HG03025 (cell line): Measurements from ENCODE around the gene ATF6.
"Not testable (repeated sequence)": the region's sequence is repeated elsewhere in the genome, so short reads cannot be mapped to it uniquely, and the experiment has no call there.

ENCODE experiments used
- ATAC-seq: cut with Tn5 transposase; IDR thresholded peaks from one replicate; pipeline ENCODE4 v1.9.1; 2021; ENCODE audit warnings: mild to moderate bottlenecking, moderate library complexity; ENCODE audit not compliant: unreplicated experiment, low FRiP score

ATF6 gene, protein sequence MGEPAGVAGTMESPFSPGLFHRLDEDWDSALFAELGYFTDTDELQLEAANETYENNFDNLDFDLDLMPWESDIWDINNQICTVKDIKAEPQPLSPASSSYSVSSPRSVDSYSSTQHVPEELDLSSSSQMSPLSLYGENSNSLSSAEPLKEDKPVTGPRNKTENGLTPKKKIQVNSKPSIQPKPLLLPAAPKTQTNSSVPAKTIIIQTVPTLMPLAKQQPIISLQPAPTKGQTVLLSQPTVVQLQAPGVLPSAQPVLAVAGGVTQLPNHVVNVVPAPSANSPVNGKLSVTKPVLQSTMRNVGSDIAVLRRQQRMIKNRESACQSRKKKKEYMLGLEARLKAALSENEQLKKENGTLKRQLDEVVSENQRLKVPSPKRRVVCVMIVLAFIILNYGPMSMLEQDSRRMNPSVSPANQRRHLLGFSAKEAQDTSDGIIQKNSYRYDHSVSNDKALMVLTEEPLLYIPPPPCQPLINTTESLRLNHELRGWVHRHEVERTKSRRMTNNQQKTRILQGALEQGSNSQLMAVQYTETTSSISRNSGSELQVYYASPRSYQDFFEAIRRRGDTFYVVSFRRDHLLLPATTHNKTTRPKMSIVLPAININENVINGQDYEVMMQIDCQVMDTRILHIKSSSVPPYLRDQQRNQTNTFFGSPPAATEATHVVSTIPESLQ

GRCh38 chr1:161766102-161766981 is at the start of gene ATF6:
Gene ATF6 (plus strand): TSS chr1:161766320. CDS start chr1:161766361, 41 bp downstream.
- peak; percentile 57 for ATAC-seq

- ATAC-seq: no peak
These were observed 47.4 kb upstream of the ATF6 start for GRCh38 chr1:161718559-161719324.

- ATAC-seq: no peak
These were observed 46.9 kb upstream of the ATF6 start for GRCh38 chr1:161719325-161719611.

- no peak for ATAC-seq
These were observed 45.7 kb upstream of the ATF6 start for GRCh38 chr1:161720422-161720821.

DNA sequence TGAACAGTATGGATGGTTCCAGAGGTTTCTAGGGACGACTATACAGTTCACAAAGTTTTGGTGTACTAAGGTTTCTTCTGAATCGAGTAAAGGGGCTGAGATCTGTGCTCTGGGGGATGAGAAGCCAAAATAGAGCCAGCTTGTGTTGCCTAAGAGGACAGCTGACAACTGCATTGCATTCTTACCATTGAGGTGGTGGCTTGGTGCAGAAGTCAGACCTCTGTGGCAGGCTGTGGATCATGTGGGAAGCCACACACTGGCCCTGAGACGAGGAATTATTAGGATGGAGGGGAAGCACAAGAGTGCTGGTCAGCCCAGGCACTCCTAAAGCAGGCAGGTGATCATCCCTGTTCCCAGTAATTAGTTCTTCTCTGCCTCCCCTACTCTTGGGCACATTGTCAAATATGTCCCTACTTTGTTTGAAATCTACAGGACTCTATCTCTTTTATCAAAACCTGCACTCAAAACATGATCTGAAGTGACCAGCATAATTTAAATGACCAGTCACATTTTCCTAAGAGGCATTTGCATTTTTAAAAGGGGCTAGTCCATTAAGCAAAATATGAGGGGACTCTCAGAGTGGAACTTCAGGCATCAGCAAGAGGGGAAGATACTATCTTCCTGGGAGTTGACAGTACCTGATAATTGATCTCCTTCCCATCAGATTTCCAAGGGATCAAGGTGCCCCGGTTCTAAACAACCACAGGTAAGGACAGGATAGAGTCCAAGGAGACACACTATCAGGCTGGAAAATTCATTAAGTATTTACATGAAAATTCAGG is 45.0 kb upstream of the ATF6 start, which contains the start of gene FCRLB:
Gene FCRLB, plus strand, starts transcription at position 589 of the 782 bp plus-strand sequence. CDS start 1,129 bp downstream, outside the sequence.
- ATAC-seq: no peak

GRCh38 chr1:161721738-161722343 is 44.3 kb upstream of the ATF6 start:
- no peak for ATAC-seq

DNA sequence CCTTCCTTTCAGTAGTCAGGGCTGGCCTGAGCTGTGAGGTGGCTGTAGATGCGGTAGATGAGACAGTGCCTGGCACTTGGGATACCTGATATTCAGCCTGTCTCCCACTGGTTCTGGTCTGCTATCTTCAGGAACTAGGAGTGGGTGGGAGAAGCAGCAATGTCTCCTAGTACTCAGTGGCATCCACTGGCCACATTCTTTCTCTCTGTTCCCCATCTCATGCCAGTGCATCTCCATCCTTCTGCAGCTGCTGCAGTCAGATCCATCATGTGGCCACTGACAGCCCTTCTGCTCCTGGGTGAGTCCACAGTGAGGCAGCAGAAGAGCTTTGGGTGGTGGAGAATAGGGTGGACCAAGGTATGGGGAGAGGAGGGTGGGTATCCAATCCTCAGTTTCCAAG is 43.7 kb upstream of the ATF6 start:
- no peak for ATAC-seq

DNA sequence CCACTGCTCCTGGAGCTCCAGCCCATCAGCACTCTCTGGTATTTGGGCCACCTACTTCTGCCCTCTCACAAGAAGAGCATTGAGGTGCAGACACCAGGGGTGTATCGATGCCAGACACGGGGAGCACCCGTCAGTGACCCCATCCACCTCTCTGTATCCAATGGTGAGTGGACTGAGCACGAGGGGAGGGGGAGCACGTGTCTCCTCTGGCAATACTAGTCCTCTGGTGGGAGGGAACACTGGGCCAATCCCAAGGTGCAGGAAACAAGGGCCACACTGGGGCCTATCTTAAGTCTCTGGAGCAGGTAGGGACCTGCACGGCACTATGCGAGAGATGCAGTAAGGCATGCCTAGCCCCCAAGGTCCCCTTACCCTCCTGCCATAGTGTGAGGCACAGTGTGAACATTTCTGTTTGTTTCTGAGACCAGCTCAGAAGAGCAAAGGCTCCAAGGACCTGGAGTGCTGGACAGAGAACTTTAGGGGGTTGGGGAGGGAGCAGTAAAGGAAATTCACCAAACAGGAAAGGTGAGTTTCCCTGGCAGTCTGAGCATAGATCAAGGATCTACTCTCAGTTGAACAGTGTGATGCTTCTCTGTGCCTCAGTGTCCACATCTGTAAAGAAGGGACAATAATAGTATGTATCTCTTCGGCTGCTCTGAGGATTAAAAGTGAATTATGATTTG is 42.5 kb upstream of the ATF6 start:
- no peak for ATAC-seq

GRCh38 chr1:161725258-161725907 is 40.7 kb upstream of the ATF6 start:
- ATAC-seq: not testable (repeated sequence)

DNA sequence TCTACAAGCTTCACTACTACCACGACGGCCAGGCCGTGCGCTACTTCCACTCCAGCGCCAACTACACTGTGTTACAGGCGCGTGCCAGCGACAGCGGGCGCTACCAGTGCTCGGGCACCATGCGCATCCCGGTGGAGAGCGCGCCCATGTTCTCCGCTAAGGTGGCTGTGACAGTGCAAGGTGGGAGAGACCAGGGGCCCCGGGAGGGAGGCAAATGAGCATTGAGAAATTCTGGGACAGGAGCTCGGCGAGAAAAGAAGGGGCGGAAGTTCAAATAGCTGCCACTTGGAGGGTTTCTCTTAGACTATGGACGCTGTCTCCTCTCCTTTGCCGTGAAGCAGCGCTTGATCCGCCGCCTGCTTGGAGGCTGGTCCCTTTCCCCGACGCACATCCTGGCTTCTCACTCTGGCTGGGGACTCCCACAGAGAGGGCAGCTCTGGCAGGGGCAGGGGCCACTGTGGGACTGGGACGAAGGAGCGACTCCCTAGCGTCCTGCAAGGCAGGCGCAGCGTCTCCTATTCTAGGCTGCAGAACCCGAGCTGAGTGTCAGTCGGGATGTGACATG is 40.1 kb upstream of the ATF6 start:
- peak; percentile 23 for ATAC-seq

- peak; percentile 48 for ATAC-seq
These were observed 39.5 kb upstream of the ATF6 start for GRCh38 chr1:161726473-161727255.

DNA sequence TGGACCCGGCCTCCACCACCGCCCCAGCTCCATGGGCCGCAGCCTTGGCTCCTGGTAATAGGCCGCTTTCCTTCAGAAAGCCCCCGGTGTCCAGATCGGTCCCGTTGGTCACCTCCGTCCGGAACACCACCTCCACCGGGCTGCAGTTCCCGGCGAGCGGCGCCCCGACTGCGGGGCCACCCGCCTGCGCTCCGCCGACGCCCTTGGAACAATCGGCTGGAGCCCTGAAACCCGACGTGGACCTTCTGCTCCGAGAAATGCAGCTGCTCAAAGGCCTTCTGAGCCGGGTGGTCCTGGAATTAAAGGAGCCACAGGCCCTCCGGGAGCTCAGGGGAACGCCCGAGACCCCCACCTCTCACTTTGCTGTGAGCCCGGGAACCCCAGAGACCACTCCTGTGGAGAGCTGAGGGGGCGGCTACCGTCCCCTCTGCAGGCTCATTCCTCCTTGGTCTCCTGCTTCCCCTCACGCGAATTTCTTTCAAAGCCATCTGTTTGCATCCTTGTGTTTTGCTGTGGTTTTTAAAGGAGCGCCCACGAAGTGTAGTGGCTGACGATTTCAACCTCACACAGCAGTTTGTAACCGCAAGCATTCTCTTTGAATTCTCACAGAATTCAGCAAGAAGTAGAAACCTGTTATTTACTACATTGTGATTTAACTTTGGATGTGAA is 38.7 kb upstream of the ATF6 start:
- peak; percentile 16 for ATAC-seq

GRCh38 chr1:161728376-161729226 is 37.5 kb upstream of the ATF6 start:
- ATAC-seq: no peak

DNA sequence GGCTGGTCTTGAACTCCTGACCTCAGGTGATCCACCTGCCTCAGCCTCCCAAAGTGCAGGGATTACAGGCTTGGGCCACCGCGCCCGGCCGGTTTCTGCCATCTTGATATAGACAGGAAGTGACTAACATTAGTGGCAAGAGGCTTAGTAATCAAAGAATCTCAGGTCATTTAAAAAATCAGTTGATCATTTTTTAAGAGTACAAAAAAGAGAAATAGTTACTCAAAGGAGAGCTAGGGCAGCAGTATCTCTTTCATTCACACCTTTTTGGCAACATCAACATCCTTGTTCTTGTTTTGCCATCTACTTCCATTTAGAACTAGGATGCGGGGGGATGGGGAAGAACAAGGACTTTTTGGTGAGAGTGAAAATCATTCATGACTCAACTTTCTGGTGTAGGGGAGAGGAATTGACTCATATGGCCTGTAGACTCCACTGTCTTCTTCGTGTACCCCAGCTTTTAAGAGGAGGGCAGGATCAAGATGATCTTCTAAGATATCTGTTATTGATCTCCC is 36.0 kb upstream of the ATF6 start:
- ATAC-seq: no peak

- ATAC-seq: no peak
These were observed 34.9 kb upstream of the ATF6 start for GRCh38 chr1:161731241-161731640.
